G401 (cell line): ENCODE data around the gene PLCB1. TPM values are rescaled to one million over a fixed set of nuclear protein-coding genes. Genes with fewer than 3 reads are reported as not detected.
"Not testable (repeated sequence)": the region's sequence is repeated elsewhere in the genome, so short reads cannot be mapped to it uniquely, and the experiment has no call there.

Source experiments
- DNase-seq: peaks from one replicate; pipeline ENCODE4 v3.0.0-alpha.2; 2015; ENCODE audit warnings: low spot score
- in situ Hi-C: cut with HindIII; loops from 2 replicates; pipeline ENCODE4 v1.10.0; 2016; ENCODE audit warnings: low sequenced_read_pairs, mixed read lengths
- total RNA-seq: library from RNA; depleted of rRNA; stranded (reverse); fragments of >200 nt; shearing (Covaris generic); gene quantifications from 2 replicates; pipeline ENCODE4 v1.2.3, GENCODE V29; 2014

PLCB1 gene
- total RNA-seq, 1 experiment from 2014 or later = not detected

GRCh38 chr20:8844179-8844578 lies 712.1 kb downstream of the PLCB1 start:
- DNase-seq = no peak
- in situ Hi-C loops = no loop called here

- no peak for DNase-seq
- in situ Hi-C loops = no loop called here
Observed at GRCh38 chr20:8849990-8850389, 717.9 kb downstream of the PLCB1 start.

GRCh38 chr20:8851446-8851845 lies 719.4 kb downstream of the PLCB1 start:
- DNase-seq = no peak
- in situ Hi-C loops = no loop called here

- in situ Hi-C loops, DNase-seq: not testable (repeated sequence)
Observed at GRCh38 chr20:8851919-8852318, 719.9 kb downstream of the PLCB1 start.

- DNase-seq, in situ Hi-C loops: not testable (repeated sequence)
Observed at GRCh38 chr20:8853211-8853610, 721.1 kb downstream of the PLCB1 start.

- DNase-seq = peak; percentile 93
- in situ Hi-C loops = no loop called here
Observed at GRCh38 chr20:8853805-8854338, 721.8 kb downstream of the PLCB1 start.

- in situ Hi-C loops = no loop called here
- DNase-seq = peak; percentile 57
Observed at GRCh38 chr20:8854571-8854970, 722.5 kb downstream of the PLCB1 start.

- in situ Hi-C loops = no loop called here
- DNase-seq = no peak
Observed at GRCh38 chr20:8855315-8855714, 723.2 kb downstream of the PLCB1 start.

GRCh38 chr20:8856668-8857067 lies 724.6 kb downstream of the PLCB1 start:
- DNase-seq = no peak
- in situ Hi-C loops = no loop called here

- in situ Hi-C loops = no loop called here
- DNase-seq = no peak
Observed at GRCh38 chr20:8858181-8858787, 726.2 kb downstream of the PLCB1 start.

GRCh38 chr20:8860011-8860495 lies 728.0 kb downstream of the PLCB1 start:
- DNase-seq = no peak
- in situ Hi-C loops = no loop called here

GRCh38 chr20:8862092-8862491 lies 730.0 kb downstream of the PLCB1 start:
- peak; percentile 88 for DNase-seq
- in situ Hi-C loops = no loop called here

- DNase-seq = peak; percentile 67
- in situ Hi-C loops = no loop called here
Observed at GRCh38 chr20:8865636-8866035, 733.6 kb downstream of the PLCB1 start.

- in situ Hi-C loops = no loop called here
- DNase-seq = no peak
Observed at GRCh38 chr20:8867038-8867740, 735.1 kb downstream of the PLCB1 start.

- DNase-seq = no peak
- in situ Hi-C loops = no loop called here
Observed at GRCh38 chr20:8870652-8871051, 738.6 kb downstream of the PLCB1 start.

- in situ Hi-C loops = no loop called here
Observed at GRCh38 chr20:8874437-8874836, 742.4 kb downstream of the PLCB1 start.

GRCh38 chr20:8875586-8875985 lies 743.5 kb downstream of the PLCB1 start:
- in situ Hi-C loops = no loop called here
- no peak for DNase-seq

More at GRCh38 chr20:8874437-8874836, 742.4 kb downstream of the PLCB1 start:
- DNase-seq = no peak

GRCh38 chr20:8876366-8876765 lies 744.3 kb downstream of the PLCB1 start:
- in situ Hi-C loops = no loop called here
- no peak for DNase-seq

- no peak for DNase-seq
- in situ Hi-C loops = no loop called here
Observed at GRCh38 chr20:8877294-8877693, 745.2 kb downstream of the PLCB1 start.

GRCh38 chr20:8879669-8880068 lies 747.6 kb downstream of the PLCB1 start:
- DNase-seq = no peak
- in situ Hi-C loops = no loop called here
